Bronchial epithelial cell (primary cell): ENCODE results near the gene DCXR. TPM values are rescaled to one million over a fixed set of nuclear protein-coding genes. Genes with fewer than 3 reads are reported as not detected.

Source experiments
- DNase-seq: peaks from one replicate; pipeline ENCODE4 v3.0.0-alpha.2; 2010; ENCODE audit warnings: low read depth
- FAIRE-seq: peaks from 2 replicates; lab custom pipeline; 2011; peaks lifted over from hg19 to GRCh38; lab: Jason Lieb, UNC
- H3K27me3 ChIP-seq: 2 replicates; pipeline ENCODE4 v1.5.1; 2011; ENCODE audit warnings: low read length; ENCODE audit not compliant: control insufficient read depth, insufficient read depth
- H3K36me3 ChIP-seq: 2 replicates; pipeline ENCODE4 v1.5.1; 2011; ENCODE audit warnings: low read length; ENCODE audit not compliant: control insufficient read depth, insufficient read depth
- H3K4me3 ChIP-seq: 2 replicates; pipeline ENCODE4 v1.5.1; 2011; ENCODE audit warnings: mild to moderate bottlenecking, low read depth, low read length, control low read depth
- CTCF ChIP-seq: IDR thresholded peaks from 2 replicates; pipeline ENCODE4 v1.5.1; 2011; ENCODE audit warnings: mild to moderate bottlenecking, moderate library complexity, low read length, control low read depth, inconsistent platforms; ENCODE audit not compliant: insufficient read depth, severe bottlenecking
- total RNA-seq: library from RNA; depleted of rRNA; stranded (reverse); fragments of >200 nt; gene quantifications from 2 replicates; pipeline ENCODE4 v1.2.1, GENCODE V29; 2014

Gene DCXR
- total RNA-seq, 1 donor from 2014 or later: 87.9 TPM

GRCh38 chr17:82047914-82048570 is 10.5 kb upstream of the DCXR start:
- Histone ChIP-seq H3K4me3 (no peak overlapping the region), H3K27me3 (no peaks in the 10 kb centered on the region), H3K36me3 (peaks cover 15% of the 10 kb centered on the region)
- DNase-seq (no peak), FAIRE-seq (no peak)
- no peak for TF ChIP-seq CTCF

- peaks cover 15% of the 10 kb centered on the region for H3K36me3 ChIP-seq
- no peak overlapping the region for H3K4me3 ChIP-seq
- no peaks in the 10 kb centered on the region for H3K27me3 ChIP-seq
- no peak for FAIRE-seq
- no peak for TF ChIP-seq CTCF
- DNase-seq: no peak
These were observed 9.9 kb upstream of the DCXR start for GRCh38 chr17:82047379-82047778.

GRCh38 chr17:82046903-82047302 is 9.4 kb upstream of the DCXR start:
- DNase-seq (no peak), FAIRE-seq (no peak)
- no peak overlapping the region for H3K4me3 ChIP-seq
- no peaks in the 10 kb centered on the region for H3K27me3 ChIP-seq
- no peak for TF ChIP-seq CTCF
- peaks cover 15% of the 10 kb centered on the region for H3K36me3 ChIP-seq

GRCh38 chr17:82045936-82046484 is 8.5 kb upstream of the DCXR start:
- TF ChIP-seq CTCF: no peak
- H3K36me3 ChIP-seq: peaks cover 15% of the 10 kb centered on the region
- no peak for FAIRE-seq

GRCh38 chr17:82043507-82043906 is 6.0 kb upstream of the DCXR start:
- Histone ChIP-seq H3K27me3 (no peaks in the 10 kb centered on the region), H3K36me3 (peaks cover 7% of the 10 kb centered on the region), H3K4me3 (no peak overlapping the region)
- DNase-seq (no peak), FAIRE-seq (no peak)
- TF ChIP-seq CTCF: no peak

More at GRCh38 chr17:82045936-82046484, 8.5 kb upstream of the DCXR start:
- Histone ChIP-seq H3K27me3 (no peaks in the 10 kb centered on the region), H3K4me3 (no peak overlapping the region)
- DNase-seq: no peak
